NCI-H1092 treated with DMSO at 0.1 percent for 48 hours (cell line): ENCODE data around the gene RNF144B.

ENCODE experiments used
- DNase-seq: peaks from one replicate; lab custom pipeline; 2025; lab: John Stamatoyannopoulos, UW

Gene RNF144B

DNA sequence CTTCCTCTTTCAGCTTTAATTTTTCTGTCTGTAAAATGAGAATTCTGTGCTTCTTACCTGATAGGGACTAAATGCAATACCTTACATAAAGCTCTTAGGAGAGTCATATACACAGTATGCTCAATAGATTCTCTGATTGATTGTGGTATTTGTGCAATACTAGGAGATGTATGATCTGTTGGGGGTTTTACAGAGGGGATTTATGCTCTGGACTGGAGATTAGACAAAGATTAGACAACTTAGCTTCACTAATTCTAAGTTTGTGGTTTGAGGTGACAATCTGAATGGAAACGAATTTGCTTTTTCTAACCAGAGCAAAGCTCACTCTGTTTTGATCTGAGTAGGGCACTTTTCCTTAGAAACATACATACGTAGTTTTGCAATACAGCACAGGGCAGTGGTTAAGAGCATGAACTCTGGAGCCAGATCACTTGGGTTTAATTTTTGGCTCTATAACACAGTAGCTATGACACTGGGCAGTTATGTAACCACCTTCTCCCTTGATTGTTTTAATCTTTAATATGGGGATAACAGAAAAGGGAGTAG is 126.2 kb downstream of the RNF144B start:
- DNase-seq: no peak

DNA sequence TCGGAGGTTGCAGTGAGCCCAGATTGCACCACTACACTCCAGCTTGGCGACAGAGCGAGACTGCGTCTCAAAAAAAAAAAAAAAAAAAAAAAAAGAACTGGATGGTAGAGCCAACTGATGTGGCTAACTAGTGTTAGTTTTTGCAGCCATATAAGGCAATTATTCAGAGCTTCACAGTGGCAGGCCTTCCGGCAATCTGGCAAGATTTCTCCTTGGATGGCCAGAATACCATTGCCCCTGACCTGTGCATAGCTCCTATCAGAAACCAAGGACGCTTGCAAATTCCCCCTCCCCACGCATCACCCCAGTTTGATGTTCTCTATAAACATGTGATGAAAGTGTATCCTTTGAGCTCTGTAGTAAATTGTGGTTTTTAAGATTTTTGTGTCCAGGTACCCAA is 127.0 kb downstream of the RNF144B start:
- no peak for DNase-seq

- DNase-seq: no peak
These were observed 128.6 kb downstream of the RNF144B start for GRCh38 chr6:18515767-18516166.
